Measurements from ENCODE around the gene PSMF1. TPM values are rescaled to one million over a fixed set of nuclear protein-coding genes. Genes with fewer than 3 reads are reported as not detected.

The PSMF1 gene
- total RNA-seq, 1 experiment from 2014 or later = 90.8 TPM

GRCh38 chr20:1081891-1082290 is 36.5 kb upstream of the PSMF1 start:
- Mint-ChIP-seq H3K4me1 (peaks cover 6 to 8% of the 10 kb centered on the region in 2 experiments), H3K36me3 (ENCODE audit: insufficient read depth in 1 of 3, low read depth in 3 of 3) (no peaks in the 10 kb centered on the region; a peak in 2 of 7 replicates), H3K27me3 (ENCODE audit: low read depth) (peaks cover 11% of the 10 kb centered on the region), H3K27ac (no peak overlapping the region), H3K4me3 (no peak overlapping the region; a peak in 1 of 5 replicates), H3K9me3 (peaks cover 10% of the 10 kb centered on the region in 2 experiments; a peak in 4 of 5 replicates)
- Histone ChIP-seq H2BK5ac (ENCODE audit: insufficient read length, low read length) (no peak overlapping the region), H4K5ac (ENCODE audit: insufficient read length, low read depth, low read length) (no peak overlapping the region), H3K4ac (ENCODE audit: low read depth, low read length) (no peak overlapping the region), H3T11ph (ENCODE audit: low read length) (no peak overlapping the region), H3K27me3 (ENCODE audit: insufficient read depth, low read length) (no peaks in the 10 kb centered on the region), H3K9me3 (ENCODE audit: control insufficient read depth, low read depth, low read length) (no peaks in the 10 kb centered on the region), H3K4me2 (ENCODE audit: insufficient read depth, insufficient read length, low read length) (no peak overlapping the region), H3K79me2 (ENCODE audit: insufficient read depth, low read length) (no peaks in the 10 kb centered on the region), H2BK20ac (ENCODE audit: low read depth, low read length, poor library complexity, severe bottlenecking) (no peak overlapping the region), H4K91ac (ENCODE audit: insufficient read length, low read depth, low read length) (no peak overlapping the region), H3K56ac (ENCODE audit: insufficient read length, low read depth, low read length) (no peak overlapping the region), H2BK15ac (ENCODE audit: low read depth, low read length) (no peak overlapping the region), H3K9ac (ENCODE audit: extremely low read depth, insufficient read length, low read length) (no peak overlapping the region), H3K4me1 (ENCODE audit: insufficient read depth, low read length) (no peaks in the 10 kb centered on the region), H3K27ac (ENCODE audit: insufficient read length, low read depth, low read length) (no peak overlapping the region), H2AFZ (ENCODE audit: low read length) (no peak overlapping the region), H3K23me2 (ENCODE audit: insufficient read length, low read depth, low read length, poor library complexity, severe bottlenecking) (no peaks in the 10 kb centered on the region), H2AK5ac (ENCODE audit: insufficient read length, low read length) (no peak overlapping the region), H3K18ac (ENCODE audit: insufficient read length, low read depth, low read length) (no peak overlapping the region), H2BK12ac (ENCODE audit: insufficient read length, low read depth, low read length) (no peak overlapping the region), H2BK120ac (ENCODE audit: low read depth, low read length, poor library complexity, severe bottlenecking) (no peak overlapping the region), H4K8ac (replicated peaks; ENCODE audit: insufficient read length, low read depth, low read length) (no peak overlapping the region), H4K20me1 (ENCODE audit: control insufficient read depth, insufficient read depth, insufficient read length) (no peaks in the 10 kb centered on the region), H3K14ac (ENCODE audit: insufficient read depth, low read length) (no peak overlapping the region), H3K23ac (ENCODE audit: insufficient read length, low read depth, low read length) (no peak overlapping the region), H3K79me1 (ENCODE audit: insufficient read depth, low read depth, low read length, poor library complexity, severe bottlenecking) (no peaks in the 10 kb centered on the region)
- DNase-seq = no peak
- no CpG with 5 or more reads among the region's 4 CpGs for WGBS (ENCODE audit: extremely low coverage, insufficient read length, low lambda C conversion rate)
- no peak for TF ChIP-seq CTCF (conservative IDR thresholded peaks at IDR 0.05)
